Measurements from ENCODE around the gene TSTD2.

TSTD2 gene

GRCh38 chr9:97560851-97561250 lies 72.3 kb downstream of the TSTD2 start:
- DNase-seq, result no peak

DNA sequence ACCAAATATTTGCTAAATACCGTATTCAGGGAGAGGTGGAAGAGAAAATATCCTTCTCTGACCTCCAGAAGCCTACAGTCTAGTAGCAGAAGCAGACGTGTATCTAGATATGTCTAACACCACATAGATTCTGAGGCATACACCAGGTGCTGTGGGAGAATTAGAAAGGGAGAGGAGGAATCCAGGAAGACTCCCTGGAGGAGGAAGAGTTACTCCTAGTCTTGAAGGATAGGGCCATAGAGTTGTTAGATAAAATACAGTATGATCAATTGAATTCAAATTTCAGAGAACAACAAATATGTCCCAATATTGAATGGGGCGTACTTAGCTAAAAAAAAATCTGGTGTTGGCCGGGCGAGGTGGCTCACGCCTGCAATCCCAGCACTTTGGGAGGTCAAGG lies 73.0 kb downstream of the TSTD2 start:
- no peak for DNase-seq

DNA sequence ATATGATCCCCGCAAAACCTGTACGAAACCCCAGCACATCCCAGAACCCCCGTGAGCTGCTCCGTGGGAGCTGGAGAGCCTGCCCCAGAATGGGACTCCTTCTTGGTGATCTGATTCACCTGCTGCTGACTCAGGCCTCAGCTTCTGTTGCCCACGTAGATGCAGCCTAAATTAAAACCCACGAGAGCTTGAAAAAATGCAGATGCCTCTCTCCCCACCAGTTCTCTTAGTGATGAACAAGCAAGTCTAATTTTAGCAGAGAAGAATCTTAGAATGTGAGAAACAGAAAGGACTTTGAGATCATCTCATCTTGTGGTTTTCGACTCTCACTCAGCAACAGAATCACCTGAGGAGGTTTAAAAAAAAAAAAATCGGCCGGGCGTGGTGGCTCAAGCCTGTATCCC lies 74.1 kb downstream of the TSTD2 start:
- no peak for DNase-seq

GRCh38 chr9:97558701-97559101 lies 74.5 kb downstream of the TSTD2 start:
- no peak for DNase-seq

DNA sequence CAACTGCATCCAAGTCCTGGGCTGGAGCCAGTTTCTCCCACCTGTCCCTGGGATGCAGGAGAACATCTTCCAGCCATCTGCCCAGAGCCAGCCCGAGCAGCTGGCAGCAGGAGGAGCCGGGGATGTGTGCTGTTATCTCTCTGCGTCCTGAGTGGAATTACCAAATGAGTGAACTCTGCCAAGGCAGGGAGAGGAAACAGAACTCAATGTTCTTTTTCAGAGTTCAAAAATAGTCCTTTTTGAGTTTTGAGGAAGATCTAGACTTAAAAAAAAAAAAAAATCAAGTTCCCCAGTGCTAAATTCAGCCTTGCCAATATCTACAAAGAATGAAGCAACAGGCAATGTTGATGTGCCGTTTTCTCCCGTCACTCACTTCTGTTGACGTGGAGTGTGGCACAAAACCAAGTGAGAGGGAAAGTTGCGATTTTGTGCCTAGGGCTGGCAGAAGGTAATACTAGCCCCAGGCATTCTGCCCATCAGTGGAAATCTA lies 75.5 kb downstream of the TSTD2 start:
- no peak for DNase-seq

DNA sequence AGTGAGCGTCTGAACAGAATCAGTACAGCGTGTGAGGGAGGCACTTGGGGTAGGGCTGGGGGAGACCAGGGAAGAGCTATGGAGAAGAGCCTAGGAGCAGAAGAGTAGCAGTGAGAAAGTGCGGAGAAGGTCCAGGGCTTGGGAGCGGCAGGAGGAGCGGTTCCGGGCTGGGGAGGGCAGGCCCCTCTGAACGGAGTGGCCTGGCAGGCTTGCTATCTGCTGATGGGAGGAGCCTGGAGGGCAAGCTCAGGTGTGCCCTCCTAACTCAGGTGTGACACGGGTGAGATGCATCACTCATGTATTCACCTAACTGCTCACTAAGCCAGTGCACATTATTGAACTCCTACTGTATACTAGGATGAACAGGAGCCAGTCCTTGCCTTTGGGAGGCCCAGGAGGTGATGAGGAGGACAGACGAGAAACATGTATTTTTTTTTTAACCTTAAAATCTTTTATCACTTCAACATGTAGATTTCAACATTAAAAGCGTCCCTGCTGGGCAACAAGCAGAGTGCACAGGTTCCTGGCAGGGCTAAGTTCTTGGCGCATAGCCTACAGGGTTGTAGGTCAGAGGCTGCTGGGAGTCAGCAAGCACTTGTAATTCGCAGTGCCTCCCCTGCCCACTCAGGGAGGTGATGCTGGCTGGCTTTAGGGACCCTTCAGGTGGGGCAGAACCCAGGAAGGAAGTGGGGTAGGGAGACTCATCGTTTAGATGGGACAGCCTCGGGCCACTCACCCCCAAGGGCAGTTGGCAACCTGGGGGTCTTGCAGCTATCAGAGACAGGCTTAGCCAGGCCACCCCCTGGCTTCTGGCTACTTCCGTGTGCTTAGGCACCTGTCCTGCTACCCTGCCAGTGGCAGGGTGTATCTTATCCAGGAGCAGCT lies 76.2 kb downstream of the TSTD2 start:
- no peak for DNase-seq

- no peak for DNase-seq
These were observed 77.0 kb downstream of the TSTD2 start for GRCh38 chr9:97556036-97556720.

- no peak for DNase-seq
These were observed 78.0 kb downstream of the TSTD2 start for GRCh38 chr9:97555164-97555563.

DNA sequence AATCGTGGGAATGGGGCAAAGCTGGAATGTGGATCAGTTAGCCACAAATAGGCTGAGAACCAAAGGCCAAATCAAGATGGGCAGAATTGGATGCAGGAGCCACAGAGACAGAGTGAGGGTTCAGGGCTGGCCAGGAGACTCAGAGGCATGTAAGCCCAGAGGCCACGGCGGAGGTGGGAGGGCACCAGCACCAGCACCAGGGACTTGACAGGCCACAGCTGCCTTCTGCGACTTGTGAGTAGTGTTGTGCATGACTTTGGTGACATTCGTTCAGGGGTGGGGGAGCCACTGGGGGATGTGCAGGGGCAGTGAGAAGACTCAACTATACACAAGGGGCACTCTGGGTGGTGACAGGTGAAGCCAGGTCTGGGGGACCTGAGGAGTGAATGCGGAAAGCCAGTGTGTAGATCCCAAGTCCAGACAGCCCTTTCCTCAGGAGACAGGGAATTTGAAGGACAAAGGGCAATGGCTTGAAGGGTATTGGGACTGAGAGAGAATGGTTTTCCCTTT lies 78.5 kb downstream of the TSTD2 start:
- DNase-seq, result no peak

- no peak for DNase-seq
These were observed 79.3 kb downstream of the TSTD2 start for GRCh38 chr9:97553841-97554240.

DNA sequence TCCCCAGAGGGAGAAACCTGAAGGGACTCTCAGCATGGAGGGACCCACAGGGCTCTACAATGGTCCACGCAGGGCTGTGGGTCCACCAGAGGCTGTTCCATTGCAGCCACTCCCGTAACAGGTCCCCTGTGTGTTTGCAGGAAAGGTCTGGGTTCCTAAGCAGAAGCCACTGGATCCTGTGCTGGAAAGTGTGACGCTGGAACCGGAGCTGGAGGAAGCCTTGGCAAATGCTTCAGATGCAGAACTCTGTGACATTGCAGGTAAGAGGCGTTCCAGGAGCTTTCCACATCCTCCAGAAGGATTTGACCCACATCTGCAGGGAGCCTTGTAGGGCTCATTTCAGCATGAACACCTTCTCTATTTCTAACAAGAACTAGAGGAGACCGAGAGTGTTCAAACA lies 80.0 kb downstream of the TSTD2 start:
- no peak for DNase-seq

- DNase-seq, result no peak
These were observed 81.9 kb downstream of the TSTD2 start for GRCh38 chr9:97551308-97551707.

- no peak for DNase-seq
These were observed 82.8 kb downstream of the TSTD2 start for GRCh38 chr9:97550386-97550785.

Data from effector CD4-positive, alpha-beta T cell (primary cell).